SK-N-DZ (cell line): Measurements from ENCODE around the gene CACNA1I.
A peak's percentile ranks its signal among the peaks of the same experiment; 100 is the strongest.

Experiments
- DNase-seq: peaks from one replicate; pipeline ENCODE4 v3.0.0-alpha.2; 2015; ENCODE audit warnings: low spot score

CACNA1I gene

DNA sequence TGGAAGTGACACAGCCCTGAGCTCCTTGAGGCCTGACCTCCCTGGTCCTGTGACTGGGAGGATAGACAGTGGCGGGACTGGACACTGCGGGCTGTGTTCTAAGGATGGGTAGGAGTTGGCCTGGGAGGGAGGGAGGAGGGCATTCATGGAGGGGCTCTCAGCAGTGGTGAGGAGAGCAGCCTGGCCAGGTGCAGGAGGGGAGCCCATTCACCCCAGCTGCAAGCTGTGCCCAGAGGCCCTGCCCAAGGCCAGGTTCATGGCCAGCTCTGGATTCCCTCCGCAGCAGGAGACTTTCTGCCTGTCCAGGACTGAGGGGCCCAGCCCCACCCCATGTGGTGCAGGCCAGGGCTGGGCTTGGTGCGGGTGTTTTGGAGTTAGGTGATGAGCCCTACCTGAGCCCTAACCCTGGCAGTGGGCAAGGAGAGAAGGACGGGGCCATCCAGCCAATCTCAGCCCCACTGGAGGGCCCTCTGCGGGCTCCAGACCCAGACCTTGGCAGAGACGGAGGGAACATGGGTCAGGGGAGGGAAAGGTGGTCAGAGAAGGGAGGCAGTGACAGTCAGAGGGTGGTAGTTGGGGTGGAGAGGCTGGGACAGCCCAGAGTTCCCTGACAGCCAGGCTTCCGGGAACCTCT is 26.8 kb downstream of the CACNA1I start:
- DNase-seq = no peak

DNA sequence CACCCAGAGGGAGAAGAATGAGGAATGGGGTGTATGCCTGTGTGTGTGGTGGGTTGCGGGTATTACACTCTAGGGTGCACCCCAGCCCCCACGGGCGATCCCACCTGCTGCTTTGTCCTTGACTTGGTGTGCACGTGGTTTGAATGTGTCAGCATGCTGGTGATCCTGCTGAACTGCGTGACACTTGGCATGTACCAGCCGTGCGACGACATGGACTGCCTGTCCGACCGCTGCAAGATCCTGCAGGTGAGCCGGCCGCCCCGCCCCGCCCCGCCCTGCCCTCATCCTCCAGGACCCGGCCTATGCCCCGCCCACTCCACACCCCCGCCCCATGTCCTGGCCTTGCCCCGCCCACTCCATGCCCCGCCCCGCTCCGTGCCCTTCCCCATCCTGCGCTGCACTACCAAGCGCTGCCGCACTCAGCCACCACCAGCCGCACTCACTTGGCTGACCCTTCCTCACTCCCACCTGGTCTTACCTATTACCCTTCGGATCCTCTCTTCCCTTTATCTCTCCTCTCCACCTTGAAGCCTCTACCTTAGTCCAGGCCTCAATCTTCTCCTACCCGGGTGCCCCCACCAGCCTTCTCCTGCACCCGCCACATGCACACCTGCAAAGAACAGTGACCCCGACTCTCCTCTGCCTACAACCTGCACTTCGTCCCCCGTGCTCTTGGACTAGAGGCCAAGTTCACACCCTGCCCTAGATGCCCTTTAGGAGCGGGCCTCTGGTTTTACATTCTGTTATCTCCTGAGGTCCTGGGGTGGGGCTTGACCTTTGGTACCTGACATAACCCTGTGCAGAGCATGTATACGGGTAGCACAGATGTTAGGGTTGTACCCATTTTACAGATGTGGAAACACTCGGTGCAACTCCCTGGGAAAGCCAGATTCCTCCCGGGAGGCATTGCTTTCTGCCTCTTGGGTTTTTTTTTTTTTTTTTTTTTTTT is 27.7 kb downstream of the CACNA1I start:
- DNase-seq = no peak

DNA sequence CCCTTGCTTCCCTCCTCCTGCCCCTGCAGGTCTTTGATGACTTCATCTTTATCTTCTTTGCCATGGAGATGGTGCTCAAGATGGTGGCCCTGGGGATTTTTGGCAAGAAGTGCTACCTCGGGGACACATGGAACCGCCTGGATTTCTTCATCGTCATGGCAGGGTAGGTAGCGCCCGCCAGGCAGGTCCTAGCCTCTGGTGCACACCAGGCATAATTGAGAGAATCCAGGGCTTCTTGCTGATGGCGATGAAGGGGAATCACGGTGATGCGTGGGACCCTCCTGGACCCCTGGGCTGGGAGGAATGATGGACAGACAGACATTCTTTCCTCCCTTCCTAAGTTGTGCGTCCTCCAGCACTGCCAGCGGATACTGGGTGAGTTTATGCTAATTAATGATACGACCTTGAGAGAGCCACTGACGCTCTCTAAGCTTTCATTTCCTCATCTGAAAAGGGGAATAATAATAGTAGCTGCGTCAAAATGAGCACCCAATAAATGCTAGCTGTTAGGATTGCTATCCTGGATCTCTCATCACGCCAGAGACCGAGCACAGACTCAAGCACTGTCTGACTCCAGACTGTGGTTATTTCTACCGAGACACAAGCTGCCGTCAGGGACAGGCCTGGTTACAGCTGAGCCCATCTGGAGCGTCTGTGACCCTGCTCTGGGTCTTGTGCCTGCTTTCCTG is 30.1 kb downstream of the CACNA1I start:
- DNase-seq = no peak

DNA sequence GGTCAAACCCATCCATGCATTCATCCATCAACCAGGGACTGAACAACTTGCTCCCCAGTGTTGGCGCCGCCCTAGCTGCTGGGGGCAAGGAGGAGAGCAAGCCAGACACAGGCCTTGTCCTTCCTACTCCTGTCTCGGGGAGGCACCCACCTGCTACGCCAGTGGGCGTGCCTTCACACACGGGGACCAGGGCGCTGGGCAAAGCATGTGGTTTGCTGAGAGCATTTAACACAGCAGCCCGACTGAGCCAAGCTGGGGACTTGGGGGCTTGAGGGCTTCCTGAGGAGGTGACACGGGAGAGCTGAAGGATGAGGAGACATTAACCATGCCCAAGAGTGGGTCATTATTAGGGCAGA is 30.6 kb downstream of the CACNA1I start:
- no peak for DNase-seq

DNA sequence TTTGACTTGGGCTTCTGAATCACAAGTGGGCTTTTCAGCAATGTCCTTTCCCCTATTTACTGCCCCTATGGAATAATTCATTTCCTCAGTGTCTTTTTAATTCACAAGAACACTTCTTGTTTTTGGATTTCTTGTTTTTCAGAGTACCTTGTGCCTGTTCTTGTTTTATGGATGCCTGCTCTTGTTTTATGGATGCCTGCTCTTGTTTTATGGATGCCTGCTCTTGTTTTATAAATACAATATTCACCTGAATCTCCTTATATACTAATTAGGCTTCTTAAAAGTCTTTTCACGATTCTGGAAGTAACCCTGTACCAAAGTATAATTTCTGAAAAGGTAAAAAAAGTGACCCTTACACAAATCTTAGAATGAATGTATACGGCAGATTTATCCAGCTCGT is 32.8 kb downstream of the CACNA1I start:
- no peak for DNase-seq

DNA sequence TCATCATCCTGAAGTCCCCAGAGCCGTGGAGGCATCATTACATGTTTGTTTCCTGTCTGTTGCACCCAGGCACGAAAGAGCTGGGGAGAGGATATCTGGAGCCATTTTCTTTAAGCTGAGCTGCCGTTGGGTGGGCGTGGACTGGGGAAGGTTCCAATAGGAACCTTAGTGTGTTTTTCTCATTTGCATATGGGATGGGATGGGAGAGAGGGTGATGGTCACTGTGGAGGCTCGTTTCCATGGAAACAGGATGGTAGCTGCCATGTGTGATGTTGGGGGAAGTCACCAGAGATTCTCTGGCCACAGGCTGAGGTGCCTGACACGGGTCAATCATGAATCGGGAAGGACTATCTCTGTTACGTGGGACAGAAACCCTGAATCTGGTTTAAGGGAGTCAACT is 39.7 kb downstream of the CACNA1I start:
- peak; percentile 52 for DNase-seq

DNA sequence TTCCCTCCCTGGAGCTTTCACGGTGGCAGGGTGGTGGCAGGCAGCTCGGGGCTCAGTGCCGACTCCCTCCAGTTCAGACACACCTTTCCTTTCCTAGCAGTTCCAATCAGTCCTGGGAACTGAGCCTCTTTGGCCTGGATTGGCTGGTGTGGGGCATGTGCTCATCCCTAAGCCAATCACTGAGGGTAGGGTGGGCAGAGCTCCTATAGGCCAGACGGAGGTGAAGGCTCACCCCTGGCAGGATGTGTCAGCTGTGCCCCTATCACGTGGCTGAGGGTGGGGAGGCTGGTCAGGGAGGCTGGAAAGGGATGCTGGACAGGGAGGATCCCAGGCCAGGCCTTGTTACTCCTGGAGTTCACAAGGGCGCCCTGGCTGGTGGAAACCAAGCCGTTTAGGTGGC is 40.2 kb downstream of the CACNA1I start:
- DNase-seq = no peak

DNA sequence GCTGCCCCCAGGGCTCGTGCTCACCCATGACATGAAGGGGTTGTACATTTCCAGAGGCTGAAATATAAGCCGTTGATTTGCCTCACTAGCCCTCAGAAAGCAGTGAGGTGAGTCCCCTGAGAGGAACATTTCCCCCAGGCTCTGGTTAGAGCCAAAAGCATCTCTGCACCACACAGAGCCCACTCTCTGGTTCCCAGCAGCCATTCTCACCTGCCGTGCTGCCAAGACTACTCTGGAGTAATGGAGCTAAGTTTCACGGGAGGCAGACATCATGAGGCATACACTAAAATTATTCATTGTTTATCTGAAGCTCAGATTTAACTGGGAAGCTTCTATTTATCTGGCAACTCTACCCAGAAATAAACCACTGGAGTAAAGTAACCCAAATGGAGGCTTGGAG is 40.8 kb downstream of the CACNA1I start:
- no peak for DNase-seq

DNA sequence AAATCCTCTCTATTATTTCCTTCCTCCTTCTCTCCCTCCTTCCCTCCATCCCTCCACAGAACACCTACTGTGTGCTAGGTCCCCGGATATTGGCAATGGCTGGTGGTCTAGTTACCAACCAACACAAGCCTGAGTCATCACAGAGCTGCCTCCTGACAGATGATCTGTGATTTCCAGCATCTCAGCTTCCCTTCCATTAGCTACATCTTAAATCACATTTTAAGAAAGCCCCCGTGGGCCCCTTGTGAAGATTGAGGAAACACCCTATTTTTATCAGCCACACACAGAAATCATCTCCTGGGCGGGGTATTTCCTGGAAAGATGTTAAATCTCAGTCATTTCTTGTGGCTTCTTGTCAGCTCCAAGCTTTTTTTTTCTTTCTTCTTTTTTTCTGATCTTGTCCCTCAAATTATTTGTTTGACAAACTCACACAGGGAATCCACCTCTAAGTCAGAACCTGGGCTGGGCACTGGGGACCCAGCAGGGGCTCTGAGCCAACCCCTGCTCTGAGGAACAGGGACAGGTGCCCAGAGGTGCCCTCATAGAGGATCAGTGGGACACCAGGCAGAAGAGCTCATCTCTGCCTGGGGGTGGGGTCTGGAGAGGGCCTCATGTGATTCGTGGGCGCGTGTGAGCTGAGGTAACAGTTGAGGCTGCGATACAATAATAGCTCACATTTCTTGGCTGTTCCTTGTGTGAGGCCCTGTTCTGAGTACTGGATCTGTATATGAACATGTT is 42.4 kb downstream of the CACNA1I start:
- no peak for DNase-seq

DNA sequence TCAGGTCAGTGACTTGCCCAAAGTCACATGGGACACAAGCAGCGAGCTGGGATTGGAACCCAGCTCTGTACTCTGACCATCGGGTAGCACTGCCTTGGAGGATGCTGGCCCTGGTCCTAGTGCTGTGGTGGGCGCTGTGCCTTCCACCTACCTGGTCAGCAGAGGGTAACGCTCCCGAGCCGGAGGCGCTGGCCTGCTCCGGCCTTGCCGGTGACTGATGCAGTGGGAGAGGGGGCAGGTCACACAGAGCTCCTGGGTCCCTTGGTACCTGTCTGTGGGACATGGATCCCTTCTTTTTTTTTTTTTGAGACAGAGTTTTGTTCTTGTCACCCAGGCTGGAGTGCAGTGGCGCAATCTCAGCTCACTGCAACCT is 43.0 kb downstream of the CACNA1I start:
- DNase-seq = no peak

DNA sequence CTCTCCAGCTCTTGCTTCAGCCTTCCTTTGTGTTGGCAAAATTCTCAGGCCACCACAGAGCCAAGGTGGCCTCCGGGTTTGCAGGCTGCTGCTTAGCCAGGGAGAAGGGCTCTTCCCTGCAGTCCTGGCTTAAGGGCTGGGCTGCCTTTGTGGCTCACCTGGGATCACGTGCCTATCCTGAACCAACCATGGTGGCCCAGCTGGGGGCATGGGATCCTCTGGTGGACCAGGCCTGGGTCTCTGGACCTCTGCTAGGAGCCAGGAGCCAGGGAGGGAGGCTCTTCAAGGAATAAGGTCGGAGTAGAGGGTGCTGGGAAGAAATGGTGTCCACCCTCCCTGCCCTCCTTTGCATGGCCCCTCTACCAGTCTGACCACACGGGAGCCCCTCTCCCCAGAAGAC is 43.9 kb downstream of the CACNA1I start:
- no peak for DNase-seq

DNA sequence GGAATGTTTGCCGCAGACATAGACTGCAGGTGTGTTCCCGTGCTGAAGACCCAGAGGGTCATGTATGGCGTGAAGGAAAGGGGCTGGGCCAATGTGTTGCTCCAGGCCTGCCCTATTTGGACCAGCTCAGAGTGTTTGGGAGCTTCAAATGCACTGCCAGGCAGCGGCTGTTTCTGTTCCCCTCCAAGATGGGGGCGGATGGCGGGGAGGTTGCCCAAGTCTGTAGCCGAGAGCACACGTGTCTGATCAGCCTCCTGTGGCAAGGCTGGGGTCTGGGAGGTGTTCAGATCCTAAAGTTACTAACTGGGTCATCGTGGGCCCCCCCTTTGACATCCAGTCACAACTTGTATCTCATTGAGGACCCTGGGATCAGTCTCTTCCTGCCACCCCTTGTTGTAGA is 45.5 kb downstream of the CACNA1I start:
- no peak for DNase-seq

DNA sequence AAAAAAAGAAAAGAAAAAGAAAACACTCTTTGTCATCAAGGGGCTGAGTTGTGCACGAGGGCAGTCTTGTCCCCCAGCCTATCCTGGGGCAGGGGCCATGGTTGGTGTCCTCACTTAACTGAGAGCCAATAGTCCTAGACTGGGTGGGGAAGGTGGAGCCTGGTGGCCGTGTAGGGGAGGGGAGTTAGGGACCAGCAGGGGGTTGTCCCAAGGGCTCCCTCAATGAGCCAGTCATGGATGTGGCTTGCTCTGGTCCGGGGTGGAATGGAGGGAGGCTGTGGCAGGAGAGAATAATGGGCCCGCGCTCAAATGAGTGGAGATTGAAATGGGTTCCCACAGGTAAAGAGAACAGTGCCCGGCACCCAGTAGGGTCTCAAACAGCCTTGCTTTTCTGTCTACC is 46.2 kb downstream of the CACNA1I start:
- no peak for DNase-seq

DNA sequence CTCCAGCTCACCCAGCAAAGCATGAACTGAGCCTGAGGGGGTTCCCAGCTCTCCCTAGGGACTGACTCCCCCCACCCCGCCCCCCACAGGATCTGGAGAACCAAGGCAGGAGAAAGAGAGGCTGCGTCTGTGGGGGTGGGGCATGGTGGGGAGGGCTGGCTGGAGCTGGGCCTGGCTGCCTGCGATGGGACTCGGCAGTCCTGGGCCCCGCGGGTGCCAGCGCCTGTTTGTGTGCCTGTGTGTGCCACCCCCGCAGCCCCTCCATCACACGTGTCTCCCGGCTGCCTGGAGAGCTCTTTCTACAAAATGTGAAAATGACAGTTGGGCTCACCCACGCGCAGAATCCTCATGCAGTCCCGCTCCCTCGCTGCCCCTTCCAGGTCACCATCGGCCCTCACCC is 46.8 kb downstream of the CACNA1I start:
- no peak for DNase-seq

DNA sequence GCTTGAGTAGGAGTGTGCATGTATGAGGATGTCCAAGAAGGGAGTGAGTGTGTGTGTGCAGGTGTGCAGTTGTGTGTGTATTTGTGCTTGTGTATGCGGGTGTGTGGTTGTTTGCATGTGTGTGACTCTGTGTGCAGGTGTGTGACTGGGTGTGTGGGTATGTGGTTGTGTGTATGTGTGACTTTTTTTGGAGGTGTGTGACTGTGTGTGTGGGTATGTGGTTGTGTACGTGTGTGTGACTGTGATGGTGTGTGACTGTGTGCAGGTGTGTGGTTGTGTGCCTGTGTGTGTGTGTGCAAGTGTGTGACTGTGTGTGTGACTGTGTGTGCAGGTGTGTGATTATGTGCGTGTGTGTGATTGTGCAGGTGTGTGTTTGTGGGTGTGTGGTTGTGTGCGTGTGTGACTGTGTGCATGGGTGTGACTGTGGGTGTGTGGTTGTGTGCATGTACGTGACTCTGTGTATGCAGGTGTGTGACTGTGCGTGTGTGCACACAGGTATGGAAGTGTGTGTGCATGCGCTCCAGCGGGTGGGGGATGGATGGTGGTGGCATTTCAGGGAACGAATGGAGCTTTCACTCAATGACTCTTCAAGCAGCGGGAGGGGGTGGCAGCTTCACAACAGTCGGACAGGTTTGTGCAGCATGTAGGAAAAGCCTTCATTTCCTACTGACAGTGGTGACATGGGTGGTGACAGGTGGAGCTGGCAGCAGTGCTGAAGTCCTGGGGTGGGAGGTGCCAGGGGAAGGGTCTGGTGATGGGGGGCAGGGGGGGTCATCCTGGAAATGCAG is 47.6 kb downstream of the CACNA1I start:
- DNase-seq = no peak

DNA sequence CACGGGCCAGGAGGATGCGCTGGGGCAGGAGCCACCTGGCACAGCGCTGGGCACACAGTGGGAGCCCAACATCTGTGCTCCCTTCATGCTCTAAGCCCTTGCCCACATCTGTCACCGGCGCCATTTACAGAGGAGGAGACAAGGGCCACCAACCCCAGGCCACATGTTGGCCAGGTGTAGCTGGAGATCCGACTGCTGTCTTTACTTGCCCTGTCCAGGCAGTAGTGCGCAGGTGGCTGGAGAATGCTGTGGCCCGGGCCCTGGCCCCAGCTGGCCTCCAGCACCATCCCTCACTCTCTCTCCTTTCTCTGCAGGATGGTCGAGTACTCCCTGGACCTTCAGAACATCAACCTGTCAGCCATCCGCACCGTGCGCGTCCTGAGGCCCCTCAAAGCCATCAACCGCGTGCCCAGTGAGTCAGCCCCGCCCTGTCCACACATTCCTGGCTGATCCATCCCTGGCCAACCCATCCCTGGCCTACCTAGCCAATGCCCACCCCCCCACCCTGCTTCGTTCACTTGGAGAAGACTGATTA is 48.5 kb downstream of the CACNA1I start:
- no peak for DNase-seq

DNA sequence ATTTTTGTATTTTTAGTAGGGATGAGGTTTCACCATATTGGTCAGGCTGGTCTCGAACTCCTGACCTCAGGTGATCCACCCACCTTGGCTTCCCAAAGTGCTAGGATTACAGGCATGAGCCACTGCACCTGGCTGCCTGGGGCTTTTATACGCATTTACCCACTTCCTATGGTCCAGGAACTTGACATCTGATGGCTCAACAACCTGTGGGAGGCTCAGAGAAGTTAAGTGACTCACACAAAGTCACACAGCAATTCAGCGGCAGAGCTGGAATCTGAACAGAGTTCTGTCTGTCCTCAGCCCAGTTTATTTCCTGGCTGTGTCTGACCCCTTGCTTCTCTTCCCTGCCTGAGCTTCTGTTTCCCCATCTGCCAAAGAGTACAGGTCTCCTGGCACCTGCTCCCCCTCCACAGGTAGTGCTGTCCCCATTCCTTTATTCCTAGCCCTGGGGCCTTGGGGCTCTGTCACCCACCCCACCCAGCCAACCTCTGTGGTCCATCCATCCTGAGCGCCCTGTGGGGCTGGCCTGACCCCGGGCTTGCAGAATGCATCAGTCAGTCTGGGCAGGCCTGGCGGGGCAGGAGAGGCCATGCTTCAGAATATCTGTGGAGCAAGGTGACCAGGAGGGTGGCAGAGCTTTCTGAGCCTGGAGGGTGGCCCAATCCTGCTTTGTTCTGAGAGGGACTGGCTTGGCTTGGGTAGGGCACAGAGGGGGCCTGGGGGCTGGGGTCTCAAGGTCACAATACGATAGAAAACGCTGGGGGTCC is 50.6 kb downstream of the CACNA1I start:
- DNase-seq = no peak

DNA sequence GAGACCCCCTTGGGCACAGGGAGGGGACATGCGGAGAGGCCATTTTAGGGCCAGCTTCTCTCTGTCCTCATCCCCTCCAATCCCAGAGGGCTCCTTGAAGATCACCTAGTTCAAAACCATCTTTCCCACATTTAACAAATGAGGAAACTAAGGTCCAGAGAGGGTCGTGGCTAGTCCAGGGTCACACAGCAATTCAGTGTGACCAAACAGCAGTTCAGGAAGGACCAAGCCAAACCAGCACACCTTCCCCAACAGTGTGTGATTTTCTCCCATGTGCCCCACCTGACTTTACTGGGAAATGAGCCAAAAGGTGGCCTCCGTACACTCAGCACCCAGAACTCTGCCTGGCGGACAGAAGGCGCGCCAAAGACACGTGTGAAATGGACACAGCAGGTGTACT is 51.3 kb downstream of the CACNA1I start:
- DNase-seq = no peak

DNA sequence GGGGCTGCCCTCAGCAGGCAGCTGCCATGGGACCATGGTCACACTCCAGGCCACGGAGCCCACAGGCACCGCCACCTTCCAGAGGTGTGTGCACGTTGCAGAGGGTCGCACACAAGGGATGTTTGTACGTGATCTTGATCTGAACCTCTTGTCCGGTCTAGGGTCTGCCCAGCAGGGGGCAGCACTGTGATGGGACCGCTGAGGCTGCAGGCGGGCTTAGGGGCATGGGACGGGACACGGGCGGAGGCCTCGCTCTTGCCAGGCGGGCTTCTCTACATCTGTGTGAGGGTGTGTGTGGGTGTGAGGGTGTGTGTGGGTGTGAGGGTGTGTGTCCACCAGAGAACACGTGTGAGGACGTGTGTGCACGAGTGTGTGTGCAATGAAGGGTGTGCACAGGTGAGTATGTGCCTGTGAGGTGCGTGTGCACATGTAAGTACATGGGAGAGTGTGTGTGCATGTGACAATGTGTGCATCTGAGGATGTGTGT is 52.4 kb downstream of the CACNA1I start:
- DNase-seq = no peak
